Activated CD4-positive, alpha-beta T cell treated with anti-CD3 and anti-CD28 coated beads for 36 hours (primary cell): ENCODE results near the gene CD300C. TPM values are rescaled to one million over a fixed set of nuclear protein-coding genes. Genes with fewer than 3 reads are reported as not detected.
A peak's percentile ranks its signal among the peaks of the same experiment; 100 is the strongest.

Source experiments
- ATAC-seq: fragments of 200-7000 bp; cut with Tn5 transposase; one replicate; pipeline ENCODE4 v1.10.0; 2021; ENCODE audit warnings: mild to moderate bottlenecking, moderate library complexity
- CTCF ChIA-PET: fragments of 350-600 bp; sonication (Branson Sonifier 250); formaldehyde crosslinking; loops from one replicate; lab custom pipeline; 2021; ENCODE audit warnings: antibody characterized with exemption; lab: Charles Lee
- POLR2A ChIA-PET: fragments of 350-600 bp; sonication (Branson Sonifier 250); formaldehyde crosslinking; loops from one replicate; lab custom pipeline; 2021; ENCODE audit warnings: antibody characterized with exemption, inconsistent platforms; lab: Charles Lee
- DNase-seq: peaks from one replicate; pipeline ENCODE4 v3.0.0-alpha.2; 2020
- H3K27ac Mint-ChIP-seq: one replicate; pipeline ENCODE4 v1.8.0; 2021; ENCODE audit warnings: mixed read lengths
- H3K27me3 Mint-ChIP-seq: one replicate; pipeline ENCODE4 v1.8.0; 2021; ENCODE audit warnings: mixed read lengths
- H3K36me3 Mint-ChIP-seq: one replicate; pipeline ENCODE4 v1.8.0; 2021; ENCODE audit warnings: low read depth, mixed read lengths
- H3K4me1 Mint-ChIP-seq: one replicate; pipeline ENCODE4 v1.8.0; 2021; ENCODE audit warnings: mixed read lengths
- H3K4me3 Mint-ChIP-seq: one replicate; pipeline ENCODE4 v1.8.0; 2021; ENCODE audit warnings: mild to moderate bottlenecking, moderate library complexity, mixed read lengths
- H3K9me3 Mint-ChIP-seq: one replicate; pipeline ENCODE4 v1.8.0; 2021; ENCODE audit warnings: low read depth, mixed read lengths
- intact Hi-C, 2 experiments: fragments of 100-400 bp; cut with DNase I in 1 of 2; cut with micrococcal nuclease in 1 of 2; formaldehyde crosslinking; loops; one replicate each; pipeline versions ENCODE4 v1.14.2 to v1.15.1; 2022 to 2024; cut with DNase I, micrococcal nuclease
- total RNA-seq, 2 experiments: library from RNA; stranded (reverse); gene quantifications; one replicate each; pipeline ENCODE4 v1.2.3, GENCODE V29; 2021

CD300C gene
- total RNA-seq, 2 experiments from 2014 or later: not detected

DNA sequence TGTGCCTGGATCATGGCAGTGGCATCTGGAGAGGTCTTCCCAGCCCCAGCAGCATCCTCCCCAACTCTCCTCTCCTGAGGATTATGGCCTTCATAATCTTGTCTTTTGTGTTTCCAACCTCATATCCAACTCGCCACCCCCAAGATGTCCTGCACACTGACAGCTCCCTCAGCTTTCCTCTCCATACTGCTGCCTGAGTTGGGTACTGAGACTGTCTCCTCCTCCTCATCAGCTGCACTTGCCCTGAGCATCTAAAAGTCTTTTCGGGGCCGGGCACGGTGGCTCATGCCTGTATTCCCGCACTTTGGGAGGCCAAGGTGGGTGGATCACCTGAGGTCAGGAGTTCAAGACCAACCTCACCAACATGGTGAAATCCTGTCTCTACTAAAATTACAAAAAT is 16.7 kb downstream of the CD300C start:
- ATAC-seq (no peak), DNase-seq (no peak)
- POLR2A ChIA-PET: no interaction called here
- H3K27me3 Mint-ChIP-seq: peaks cover 10% of the 10 kb centered on the region
- intact Hi-C loops: no loop called here
- no peaks in the 10 kb centered on the region for H3K9me3 Mint-ChIP-seq
- CTCF ChIA-PET: interaction anchor here (0.7 to 2.1 kb wide), 4 partner anchors 20 to 161 kb away, joined by 3 to 7 read pairs (median 3); partner anchors contain the start of gene GPR142
- peaks cover 2% of the 10 kb centered on the region for H3K4me1 Mint-ChIP-seq
- no peaks in the 10 kb centered on the region for H3K36me3 Mint-ChIP-seq
- H3K4me3 Mint-ChIP-seq: no peak overlapping the region
- H3K27ac Mint-ChIP-seq: no peak overlapping the region

DNA sequence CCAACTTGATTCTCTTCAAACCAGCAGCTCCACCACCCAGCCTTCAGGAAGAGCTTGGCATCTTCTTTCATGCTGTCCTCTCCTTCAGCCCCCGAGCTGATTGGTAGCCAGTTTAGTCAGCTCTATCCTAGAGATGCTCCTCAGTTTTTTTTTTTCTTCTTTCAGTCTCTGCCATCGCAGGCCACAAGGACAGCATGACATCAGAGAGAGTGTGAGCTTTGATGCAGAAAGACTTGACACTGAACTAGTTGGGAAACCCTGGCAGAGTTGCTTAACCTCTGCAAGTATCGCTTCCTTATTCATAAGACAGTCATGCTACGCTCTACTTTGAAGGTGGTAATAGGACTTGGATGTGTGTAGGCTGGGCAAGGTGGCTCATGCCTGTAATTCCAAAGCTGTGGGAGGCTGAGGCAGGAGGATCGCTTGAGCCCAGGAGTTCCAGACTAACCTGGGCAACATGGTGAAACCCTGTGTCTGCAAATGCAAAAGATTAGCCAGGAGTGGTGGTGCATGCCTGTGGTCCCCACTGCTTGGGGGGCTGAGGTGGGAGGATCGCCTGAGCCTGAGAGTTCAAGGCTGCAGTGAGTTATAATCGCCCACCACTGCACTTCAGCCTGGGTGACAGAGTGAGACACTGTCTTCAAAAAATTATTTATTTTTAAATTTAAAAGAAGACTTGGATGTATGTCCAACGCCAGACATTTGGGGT is 17.3 kb downstream of the CD300C start:
- ATAC-seq: peak; percentile 44

DNA sequence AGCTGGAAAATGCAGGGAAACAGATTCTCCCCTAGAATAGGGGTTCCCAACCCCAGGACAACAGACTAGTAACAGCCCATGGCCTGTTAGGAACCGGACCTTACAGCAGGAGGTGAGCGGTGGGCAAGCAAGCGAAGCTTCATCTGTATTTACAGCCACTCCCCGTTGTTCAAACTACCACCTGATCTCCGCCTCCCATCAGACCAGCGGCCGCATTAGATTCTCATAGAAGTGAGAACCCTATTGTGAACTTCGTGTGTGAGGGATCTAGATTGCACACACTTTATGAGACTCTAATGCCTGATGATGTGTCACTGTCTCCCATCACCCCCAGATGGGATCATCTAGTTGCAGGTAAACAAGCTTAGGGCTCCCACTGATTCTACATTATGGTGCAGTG is 18.2 kb downstream of the CD300C start:
- Mint-ChIP-seq H3K27ac (no peak overlapping the region), H3K27me3 (peaks cover 8% of the 10 kb centered on the region), H3K4me1 (no peaks in the 10 kb centered on the region), H3K9me3 (peaks cover 4% of the 10 kb centered on the region), H3K4me3 (no peak overlapping the region), H3K36me3 (no peaks in the 10 kb centered on the region)
- ChIA-PET POLR2A (no interaction called here), CTCF (interaction anchor here (0.7 to 1.5 kb wide), 4 partner anchors 18 to 208 kb away, joined by 3 to 4 read pairs (median 4); no protein-coding TSS in a partner anchor)
- ATAC-seq (no peak), DNase-seq (no peak)
- intact Hi-C loops: no loop called here

More for the DNA sequence above, 17.3 kb downstream of the CD300C start:
- Mint-ChIP-seq H3K4me1 (peaks cover 2% of the 10 kb centered on the region), H3K27me3 (peaks cover 7% of the 10 kb centered on the region), H3K36me3 (no peaks in the 10 kb centered on the region), H3K27ac (no peak overlapping the region), H3K4me3 (no peak overlapping the region), H3K9me3 (no peaks in the 10 kb centered on the region)
- CTCF ChIA-PET: interaction anchor here (0.6 to 1.5 kb wide), 5 partner anchors 19 to 333 kb away, joined by 3 to 4 read pairs (median 3); no protein-coding TSS in a partner anchor
- POLR2A ChIA-PET: no interaction called here
- intact Hi-C loops: no loop called here
- DNase-seq: no peak

DNA sequence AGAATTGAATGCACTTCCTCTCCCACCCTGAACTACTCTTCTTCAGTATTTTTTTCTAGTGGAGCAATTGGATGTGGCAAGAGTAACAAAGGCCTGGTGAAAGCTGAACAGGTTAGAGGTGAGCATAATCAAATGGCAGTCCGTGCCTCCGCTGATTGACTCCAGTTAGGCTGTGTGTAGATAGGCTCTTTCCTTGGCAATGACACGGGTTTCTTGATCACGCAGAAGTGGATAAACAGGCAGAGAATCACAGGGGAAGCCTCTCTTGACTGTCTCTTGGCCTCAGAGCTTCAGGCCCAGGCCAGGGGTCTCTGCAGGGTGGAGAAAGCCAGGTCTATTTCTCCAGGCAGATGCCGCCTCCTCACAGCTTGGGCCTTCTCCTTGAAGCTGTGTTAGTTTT is 18.8 kb downstream of the CD300C start:
- ATAC-seq: no peak
- Mint-ChIP-seq H3K4me1 (no peaks in the 10 kb centered on the region), H3K4me3 (no peak overlapping the region), H3K27ac (no peak overlapping the region), H3K9me3 (peaks cover 4% of the 10 kb centered on the region), H3K27me3 (peaks cover 10% of the 10 kb centered on the region), H3K36me3 (no peaks in the 10 kb centered on the region)
- ChIA-PET CTCF (interaction anchor here (0.6 to 1.3 kb wide), 2 partner anchors 148 to 229 kb away, joined by 3 to 4 read pairs; no protein-coding TSS in a partner anchor), POLR2A (interaction anchor here (0.6 kb wide), 1 partner anchor 294 kb away, joined by 3 read pairs; no protein-coding TSS in a partner anchor)
- intact Hi-C loops: no loop called here
- no peak for DNase-seq

DNA sequence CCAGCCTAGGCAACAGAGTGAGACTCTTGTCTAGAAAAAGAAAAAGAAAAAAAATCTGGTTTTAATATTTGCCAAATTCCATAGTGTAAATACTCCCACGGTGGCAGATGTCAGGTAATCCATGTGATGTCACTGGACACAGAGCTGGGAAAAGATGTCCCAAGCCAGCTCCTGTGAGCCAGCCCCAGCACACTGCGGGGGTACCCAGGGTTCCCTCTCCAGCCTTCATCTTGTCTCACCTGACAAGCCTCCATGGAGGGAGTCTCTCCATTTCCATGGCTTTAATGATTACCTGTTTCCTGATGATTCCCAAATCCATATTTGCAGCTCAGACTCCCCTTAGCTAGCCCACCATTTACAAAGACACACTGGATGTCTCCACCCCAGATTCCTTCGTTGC is 19.2 kb downstream of the CD300C start:
- Mint-ChIP-seq H3K4me3 (no peak overlapping the region), H3K27ac (no peak overlapping the region), H3K9me3 (peaks cover 4% of the 10 kb centered on the region), H3K27me3 (peaks cover 12% of the 10 kb centered on the region), H3K36me3 (no peaks in the 10 kb centered on the region), H3K4me1 (no peaks in the 10 kb centered on the region)
- DNase-seq (no peak), ATAC-seq (no peak)
- CTCF ChIA-PET: interaction anchor here (0.6 to 1.3 kb wide), 4 partner anchors 69 to 229 kb away, joined by 3 to 4 read pairs (median 3); no protein-coding TSS in a partner anchor
- POLR2A ChIA-PET: interaction anchor here (0.6 to 0.7 kb wide), 2 partner anchors 15 to 294 kb away, joined by 3 to 4 read pairs; no protein-coding TSS in a partner anchor
- intact Hi-C loops: no loop called here

DNA sequence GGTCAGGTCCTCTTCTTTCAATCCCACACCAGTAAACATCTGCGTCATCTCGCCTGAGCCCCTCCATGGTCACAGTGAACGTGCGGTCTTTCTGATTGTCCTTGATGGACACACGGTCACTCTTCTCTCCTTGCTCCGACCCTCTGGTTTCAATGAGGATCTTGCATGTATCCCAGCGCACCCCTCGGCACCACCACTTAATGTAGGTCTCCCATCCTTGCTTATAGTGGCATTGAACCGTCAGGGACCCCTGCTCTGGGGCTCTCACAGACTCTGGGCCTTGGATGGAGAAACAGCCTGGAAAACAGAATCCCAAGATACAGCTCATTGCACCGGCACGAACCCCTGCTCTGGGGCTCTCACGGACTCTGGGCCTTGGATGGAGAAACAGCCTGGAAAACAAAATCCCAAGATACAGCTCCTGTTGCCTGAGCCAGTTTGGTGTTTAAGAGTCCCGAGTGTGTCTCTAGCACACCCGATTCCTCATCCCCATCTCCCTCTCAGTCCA is 20.1 kb downstream of the CD300C start:
- POLR2A ChIA-PET: interaction anchor here (0.7 kb wide), 1 partner anchor 14 kb away, joined by 4 read pairs; no protein-coding TSS in a partner anchor
- DNase-seq: no peak
- no peak overlapping the region for H3K4me3 Mint-ChIP-seq
- intact Hi-C loops: no loop called here
- CTCF ChIA-PET: interaction anchor here (1.1 to 1.3 kb wide), 2 partner anchors 70 to 77 kb away, joined by 3 read pairs; no protein-coding TSS in a partner anchor
- peaks cover 6% of the 10 kb centered on the region for H3K9me3 Mint-ChIP-seq
- peaks cover 19% of the 10 kb centered on the region for H3K27me3 Mint-ChIP-seq
- H3K27ac Mint-ChIP-seq: no peak overlapping the region
- H3K4me1 Mint-ChIP-seq: peaks cover 5% of the 10 kb centered on the region
- ATAC-seq: no peak
- no peaks in the 10 kb centered on the region for H3K36me3 Mint-ChIP-seq

DNA sequence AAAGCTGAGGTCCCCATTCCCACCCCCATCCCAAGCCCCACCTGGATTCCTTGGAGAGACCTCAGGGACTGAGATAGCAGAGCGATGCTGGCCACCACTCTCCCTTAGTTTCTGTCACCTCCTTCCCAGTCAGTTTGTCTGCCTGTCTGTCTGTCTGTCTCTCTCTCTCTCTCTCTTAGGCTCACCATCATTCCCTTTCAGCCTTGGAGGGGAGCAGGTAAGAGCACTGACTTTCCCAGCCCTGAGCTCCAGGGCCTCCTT is 20.5 kb downstream of the CD300C start:
- ChIA-PET CTCF (interaction anchor here (1.1 to 1.3 kb wide), 2 partner anchors 70 to 78 kb away, joined by 3 read pairs; no protein-coding TSS in a partner anchor), POLR2A (no interaction called here)
- peaks cover 7% of the 10 kb centered on the region for H3K9me3 Mint-ChIP-seq
- intact Hi-C loops: no loop called here
- no peak overlapping the region for H3K27ac Mint-ChIP-seq
- H3K4me1 Mint-ChIP-seq: peaks cover 6% of the 10 kb centered on the region
- peaks cover 20% of the 10 kb centered on the region for H3K27me3 Mint-ChIP-seq
- no peak overlapping the region for H3K4me3 Mint-ChIP-seq
- DNase-seq: no peak
- H3K36me3 Mint-ChIP-seq: no peaks in the 10 kb centered on the region
- ATAC-seq: no peak

DNA sequence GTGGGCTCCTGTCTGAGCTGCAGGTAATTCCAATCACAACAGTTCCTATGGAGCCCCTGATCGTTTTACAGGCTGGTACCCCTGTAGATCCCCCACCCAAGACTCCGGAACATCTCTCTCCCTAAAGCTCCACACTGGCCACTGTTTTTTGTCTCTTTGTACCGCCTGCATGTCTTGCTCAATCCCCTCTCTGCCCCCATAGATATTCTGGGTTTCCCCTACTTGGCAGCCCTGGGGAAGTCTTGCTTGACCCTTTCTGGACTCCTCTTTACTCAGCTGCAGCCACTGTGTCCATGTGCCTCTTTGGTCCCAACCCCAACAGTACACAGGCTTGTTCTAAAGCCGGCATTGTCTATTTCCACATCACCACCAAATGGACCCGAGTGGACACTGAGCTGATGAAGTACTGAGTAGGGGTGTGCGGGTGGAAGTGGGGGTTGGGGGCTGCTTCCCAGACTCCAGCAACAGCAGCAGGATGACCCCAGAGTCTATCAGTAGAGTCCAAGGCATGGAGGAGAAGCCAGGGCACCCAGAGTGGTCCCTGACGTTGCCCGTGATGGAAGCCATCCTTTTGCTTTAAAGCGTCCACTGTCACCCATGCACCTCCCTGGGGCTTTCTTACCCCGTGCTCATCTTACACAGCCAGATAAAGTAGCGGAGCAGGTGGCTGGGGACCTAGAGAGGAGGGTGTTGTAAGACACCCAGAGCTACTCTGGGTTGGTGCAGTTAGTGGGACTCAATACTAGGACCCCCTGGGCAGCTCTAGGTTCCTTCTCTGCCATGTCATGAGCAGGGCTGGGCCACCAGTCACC is 21.1 kb downstream of the CD300C start:
- intact Hi-C loops: no loop called here
- ATAC-seq: no peak
- CTCF ChIA-PET: interaction anchor here (0.5 to 1.1 kb wide), 3 partner anchors 88 to 1929 kb away, joined by 3 to 4 read pairs (median 3); no protein-coding TSS in a partner anchor

DNA sequence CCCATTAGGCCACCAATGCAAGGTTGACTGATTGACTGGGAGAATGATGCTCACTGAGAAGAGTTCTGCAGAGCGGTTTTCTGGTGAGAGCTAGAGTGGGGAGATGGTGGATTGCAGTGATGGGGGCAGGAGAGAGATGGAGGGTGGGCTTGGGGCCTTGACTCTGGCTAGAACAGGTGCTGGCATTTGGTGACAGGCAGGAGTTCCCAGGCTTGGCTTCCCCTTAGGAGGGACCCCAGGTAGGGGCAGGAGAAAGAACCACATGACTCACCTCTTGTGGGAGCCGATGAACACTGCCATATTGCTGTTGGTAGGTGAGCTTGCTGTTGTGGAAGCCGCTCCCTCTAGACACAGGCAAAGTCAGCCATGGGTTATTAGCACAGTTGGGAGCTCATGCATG is 22.6 kb downstream of the CD300C start:
- Mint-ChIP-seq H3K4me3 (no peak overlapping the region), H3K9me3 (peaks cover 10% of the 10 kb centered on the region), H3K27ac (no peak overlapping the region), H3K4me1 (peaks cover 12% of the 10 kb centered on the region), H3K36me3 (no peaks in the 10 kb centered on the region), H3K27me3 (peaks cover 20% of the 10 kb centered on the region)
- ChIA-PET CTCF (no interaction called here), POLR2A (no interaction called here)
- intact Hi-C loops: no loop called here
- DNase-seq: no peak
- ATAC-seq: no peak

More for the DNA sequence above, 21.1 kb downstream of the CD300C start:
- no peak for DNase-seq
- POLR2A ChIA-PET: no interaction called here
- no peak overlapping the region for H3K4me3 Mint-ChIP-seq
- no peaks in the 10 kb centered on the region for H3K36me3 Mint-ChIP-seq
- no peak overlapping the region for H3K27ac Mint-ChIP-seq
- H3K9me3 Mint-ChIP-seq: peaks cover 7% of the 10 kb centered on the region
- peaks cover 10% of the 10 kb centered on the region for H3K4me1 Mint-ChIP-seq
- peaks cover 20% of the 10 kb centered on the region for H3K27me3 Mint-ChIP-seq

DNA sequence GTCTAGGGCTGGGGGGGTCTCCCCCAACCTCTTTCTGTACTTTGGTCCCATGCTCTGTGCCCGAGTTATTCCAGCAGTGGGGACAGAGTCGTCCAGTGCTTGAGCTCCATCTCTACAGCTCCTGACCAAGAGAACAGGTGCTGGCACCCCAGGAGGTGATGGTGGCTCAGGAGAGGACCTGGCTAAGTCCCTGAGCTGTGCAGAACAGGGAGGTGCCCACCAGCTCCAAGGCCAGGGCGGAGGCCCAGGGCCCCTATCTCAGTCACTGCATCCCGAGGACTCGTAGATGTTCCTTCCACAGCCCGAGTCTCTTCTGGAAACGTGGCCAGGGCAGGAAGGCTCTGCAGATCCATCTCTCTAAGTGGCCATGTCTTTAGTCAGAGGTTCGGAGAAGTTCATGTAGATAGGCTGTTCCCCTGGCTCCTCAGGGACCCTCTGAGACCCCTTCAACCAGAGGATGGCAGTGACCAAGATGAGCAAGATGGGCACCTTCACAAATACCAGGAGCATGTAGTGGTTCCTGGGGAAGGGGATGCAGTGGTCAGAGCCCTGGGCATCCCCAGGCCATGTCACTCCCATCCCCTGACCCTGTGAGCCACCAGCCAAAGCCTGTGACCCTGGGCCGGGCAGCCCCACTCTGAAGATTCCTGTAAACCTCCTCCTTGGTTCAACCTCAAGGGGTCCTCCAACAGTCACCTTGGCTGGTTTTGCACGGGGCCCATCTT is 23.4 kb downstream of the CD300C start:
- no peak for ATAC-seq
- H3K4me3 Mint-ChIP-seq: no peak overlapping the region
- intact Hi-C loops: no loop called here
- peaks cover 20% of the 10 kb centered on the region for H3K27me3 Mint-ChIP-seq
- no peak for DNase-seq
- H3K27ac Mint-ChIP-seq: no peak overlapping the region
- peaks cover 12% of the 10 kb centered on the region for H3K4me1 Mint-ChIP-seq
- H3K9me3 Mint-ChIP-seq: peaks cover 10% of the 10 kb centered on the region
- ChIA-PET POLR2A (interaction anchor here (0.7 kb wide), 1 partner anchor 997 kb away, joined by 4 read pairs; no protein-coding TSS in a partner anchor), CTCF (no interaction called here)
- H3K36me3 Mint-ChIP-seq: no peaks in the 10 kb centered on the region
